ENCODE data around the gene KNG1.
"Not testable (repeated sequence)": the region's sequence is repeated elsewhere in the genome, so short reads cannot be mapped to it uniquely, and the experiment has no call there.

The KNG1 gene

GRCh38 chr3:186705882-186706780 is 11.0 kb upstream of the KNG1 start:
- H3K4me3 ChIP-seq (ENCODE audit: low read length), result no peak overlapping the region
- peak; percentile 86 for DNase-seq (ENCODE audit: low read depth, low spot score)

DNA sequence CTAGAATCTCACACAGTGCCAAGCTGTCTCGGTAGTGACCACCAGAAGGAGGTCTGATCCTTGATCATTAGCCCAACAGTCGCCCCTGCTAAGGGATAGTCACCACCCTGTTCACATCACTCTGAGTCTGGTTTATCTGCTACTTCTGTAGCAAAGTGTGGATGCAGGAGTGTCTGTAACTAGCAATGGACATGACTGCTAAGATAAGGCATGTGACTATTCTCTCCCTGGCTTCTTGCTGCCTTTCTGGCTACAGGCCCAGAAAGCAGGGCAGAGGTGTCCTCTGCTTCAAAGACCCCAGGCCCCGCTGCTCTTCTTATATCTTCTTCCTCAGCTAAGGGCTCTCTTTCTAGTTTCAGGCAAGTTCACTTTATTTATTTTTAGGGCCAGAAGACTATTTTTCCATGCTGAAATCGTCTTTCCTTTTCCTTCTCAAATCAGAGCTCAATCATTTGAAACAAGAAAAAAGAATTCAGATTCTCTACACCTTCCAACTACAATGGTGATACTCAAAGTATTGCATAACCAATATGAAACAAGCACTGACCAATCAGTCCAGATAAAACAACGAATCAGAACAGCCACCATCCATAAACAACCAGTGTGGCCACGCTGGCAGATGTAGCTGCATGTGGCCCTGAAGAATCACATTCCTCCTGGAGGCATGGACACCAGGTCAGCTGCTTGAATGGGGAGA is 8.0 kb upstream of the KNG1 start:
- no peak overlapping the region for H3K4me3 ChIP-seq (ENCODE audit: low read length)
- no peak for DNase-seq (ENCODE audit: low read depth, low spot score)

DNA sequence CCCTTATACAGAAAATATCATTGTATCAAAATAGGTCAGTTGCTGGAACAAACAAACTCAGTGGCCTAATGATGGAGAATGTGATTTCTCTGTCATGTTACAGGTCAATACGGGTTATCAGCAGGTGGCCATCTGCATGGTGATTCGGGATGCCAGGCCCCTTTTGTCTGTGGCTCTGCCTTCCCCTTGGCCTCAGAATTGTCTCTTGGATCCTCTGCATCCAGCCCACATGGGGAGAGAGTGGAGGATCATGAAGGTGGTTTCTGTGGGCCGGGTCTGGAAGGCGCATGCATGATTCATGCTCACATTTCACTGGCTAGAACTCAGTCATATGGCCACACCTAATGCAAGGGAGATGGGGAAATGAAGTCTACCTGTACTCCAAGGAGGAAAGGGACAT is 6.5 kb upstream of the KNG1 start:
- not testable (repeated sequence) for H3K4me3 ChIP-seq (ENCODE audit: low read length); DNase-seq (ENCODE audit: low read depth, low spot score)

DNA sequence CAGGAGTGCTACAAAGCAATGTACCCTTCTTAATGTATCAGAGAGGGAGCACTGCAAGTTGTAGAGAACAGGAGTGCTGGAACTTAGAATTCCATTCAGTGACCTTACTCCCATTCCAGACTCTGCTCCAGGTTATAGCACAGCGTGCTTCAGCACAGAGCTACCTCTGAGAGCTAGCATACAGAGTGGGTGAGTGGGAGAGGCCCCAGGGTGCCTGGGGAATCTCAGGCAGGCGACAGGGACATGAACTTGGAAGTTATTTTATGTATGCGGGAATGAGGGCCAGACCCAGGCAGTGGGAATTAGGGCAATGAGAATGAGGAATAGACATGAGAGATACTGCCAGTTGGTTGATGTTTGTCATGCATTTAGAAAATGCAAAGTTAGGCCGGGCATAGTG is 3.7 kb upstream of the KNG1 start:
- DNase-seq (ENCODE audit: low read depth, low spot score), result no peak
- H3K4me3 ChIP-seq (ENCODE audit: low read length), result no peak overlapping the region

- no peak for DNase-seq (ENCODE audit: low read depth, low spot score)
- no peak overlapping the region for H3K4me3 ChIP-seq (ENCODE audit: low read length)
These were observed 3.0 kb downstream of the KNG1 start for GRCh38 chr3:186719945-186720739.

- H3K4me3 ChIP-seq (ENCODE audit: low read length), result no peak overlapping the region
- no peak for DNase-seq (ENCODE audit: low read depth, low spot score)
These were observed 5.3 kb downstream of the KNG1 start for GRCh38 chr3:186722457-186722856.

DNA sequence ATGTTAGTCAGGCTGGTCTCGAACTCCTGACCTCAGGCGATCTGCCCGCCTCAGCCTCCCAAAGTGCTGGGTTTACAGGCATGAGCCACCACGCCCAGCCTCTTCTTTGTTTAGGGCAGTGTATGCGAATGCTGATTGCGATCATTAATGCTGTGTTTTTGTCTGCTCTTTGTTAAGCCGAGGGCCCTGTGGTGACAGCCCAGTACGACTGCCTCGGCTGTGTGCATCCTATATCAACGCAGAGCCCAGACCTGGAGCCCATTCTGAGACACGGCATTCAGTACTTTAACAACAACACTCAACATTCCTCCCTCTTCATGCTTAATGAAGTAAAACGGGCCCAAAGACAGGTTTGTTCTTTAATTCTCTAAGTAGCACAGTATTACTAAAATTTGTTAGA is 7.8 kb downstream of the KNG1 start:
- no peak overlapping the region for H3K4me3 ChIP-seq (ENCODE audit: low read length)
- no peak for DNase-seq (ENCODE audit: low read depth, low spot score)

DNA sequence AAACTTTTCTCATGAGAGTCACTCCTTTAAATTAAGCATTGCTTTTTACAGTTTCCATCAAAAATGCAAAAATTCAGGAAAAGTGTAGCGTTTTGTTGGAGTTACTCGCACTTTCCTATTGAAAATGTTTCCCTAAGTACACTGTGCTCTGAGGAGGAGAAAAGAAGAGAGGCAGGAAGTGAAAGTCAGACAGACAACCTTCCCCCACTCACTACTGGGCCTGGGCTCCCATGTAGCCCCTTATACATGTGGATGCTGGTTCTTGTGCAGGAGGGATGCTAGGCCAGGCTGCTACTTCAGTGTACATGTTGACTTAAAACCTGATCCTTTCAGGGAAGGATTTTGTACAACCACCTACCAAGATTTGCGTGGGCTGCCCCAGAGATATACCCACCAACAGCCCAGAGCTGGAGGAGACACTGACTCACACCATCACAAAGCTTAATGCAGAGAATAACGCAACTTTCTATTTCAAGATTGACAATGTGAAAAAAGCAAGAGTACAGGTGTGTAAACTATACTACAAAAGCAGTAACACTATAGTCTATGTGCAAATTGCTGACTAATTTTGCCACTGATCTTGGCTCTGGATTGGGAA is 15.1 kb downstream of the KNG1 start:
- no peak overlapping the region for H3K4me3 ChIP-seq (ENCODE audit: low read length)
- DNase-seq (ENCODE audit: low read depth, low spot score), result no peak

GRCh38 chr3:186742618-186743380 is 25.6 kb downstream of the KNG1 start:
- H3K4me3 ChIP-seq (ENCODE audit: low read length), result no peak overlapping the region
- DNase-seq (ENCODE audit: low read depth, low spot score), result no peak

GRCh38 chr3:186743666-186744065 is 26.5 kb downstream of the KNG1 start:
- no peak for DNase-seq (ENCODE audit: low read depth, low spot score)
- no peak overlapping the region for H3K4me3 ChIP-seq (ENCODE audit: low read length)

DNA sequence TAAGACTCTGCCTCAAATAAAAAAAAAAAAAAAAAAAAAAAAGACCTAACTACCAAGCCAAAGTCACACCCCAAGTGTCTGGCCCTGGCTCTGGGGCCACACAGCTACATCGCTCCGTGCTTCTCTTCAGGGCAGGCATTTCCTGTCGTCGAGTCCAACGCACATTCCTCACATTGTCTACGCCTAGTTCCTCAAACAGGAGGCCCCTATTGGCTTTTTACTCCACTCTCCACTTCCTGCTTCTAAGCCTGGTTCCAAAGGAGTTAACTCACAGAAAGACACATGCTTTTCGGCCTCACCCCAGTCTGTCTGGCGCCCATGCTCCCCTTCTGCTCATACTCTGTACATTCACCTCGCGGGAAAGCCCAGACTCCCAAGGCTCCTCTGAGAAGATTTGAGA is 28.8 kb downstream of the KNG1 start:
- no peak overlapping the region for H3K4me3 ChIP-seq (ENCODE audit: low read length)
- DNase-seq (ENCODE audit: low read depth, low spot score), result no peak

DNA sequence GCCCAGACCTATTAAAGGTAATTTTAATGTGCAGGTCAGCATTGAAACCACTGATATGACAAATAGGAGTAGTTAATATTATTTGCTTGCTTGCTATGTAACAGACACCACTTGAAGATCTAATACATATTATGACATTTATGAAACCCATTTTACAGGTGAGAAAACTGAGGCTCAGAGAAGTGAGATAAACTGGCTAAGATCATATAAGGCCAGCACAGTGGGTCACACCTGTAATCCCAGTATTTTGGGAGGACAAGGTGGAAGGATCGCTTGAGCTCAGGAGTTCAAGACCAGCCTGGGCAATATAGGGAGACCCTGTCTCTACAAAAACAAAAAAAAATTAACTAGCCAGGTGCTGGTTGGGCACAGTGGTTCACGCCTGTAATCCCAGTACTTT is 33.2 kb downstream of the KNG1 start:
- H3K4me3 ChIP-seq (ENCODE audit: low read length), result no peak overlapping the region
- DNase-seq (ENCODE audit: low read depth, low spot score), result no peak

- no peak for DNase-seq (ENCODE audit: low read depth, low spot score)
- H3K4me3 ChIP-seq (ENCODE audit: low read length), result no peak overlapping the region
These were observed 34.3 kb downstream of the KNG1 start for GRCh38 chr3:186751480-186751879.

DNA sequence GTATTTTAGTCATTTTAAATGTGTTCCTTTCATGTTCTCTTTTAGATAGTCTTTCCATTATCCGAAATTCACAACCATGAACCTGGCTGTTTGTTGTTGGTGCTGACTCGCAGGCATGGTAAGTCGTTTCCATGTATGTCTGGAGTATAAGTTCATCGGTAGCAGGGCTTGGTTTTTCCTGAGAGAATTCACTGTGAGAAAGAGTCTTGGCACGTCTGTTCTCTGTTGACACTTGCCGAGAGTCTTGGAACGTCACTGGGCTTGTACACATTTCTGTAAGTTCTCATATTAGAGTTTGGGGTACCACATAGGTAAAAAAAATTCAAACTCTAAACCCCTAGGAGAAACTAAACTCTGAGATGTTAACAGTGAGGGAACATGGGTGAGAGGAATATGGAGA is 36.8 kb downstream of the KNG1 start:
- H3K4me3 ChIP-seq (ENCODE audit: low read length), result no peak overlapping the region
- no peak for DNase-seq (ENCODE audit: low read depth, low spot score)

DNA sequence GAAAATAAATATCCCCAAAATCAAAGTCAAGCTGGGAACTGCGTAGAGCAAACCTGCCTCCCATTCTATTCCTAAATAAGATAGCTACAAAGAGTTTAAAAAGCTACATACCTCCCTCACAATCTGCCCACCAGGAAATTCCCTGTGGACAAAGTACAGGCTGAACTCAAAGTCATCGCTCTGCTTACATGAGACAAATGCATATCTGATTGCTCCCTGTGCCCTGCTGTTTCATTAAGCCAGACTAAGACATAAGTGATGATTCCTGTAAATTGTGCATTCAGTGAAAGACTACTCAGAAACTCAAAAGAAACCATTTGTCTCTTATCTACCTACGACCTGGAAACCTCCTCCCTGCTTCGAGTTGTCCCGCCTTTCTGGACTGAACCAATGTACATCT is 37.7 kb downstream of the KNG1 start:
- DNase-seq (ENCODE audit: low read depth, low spot score), result no peak
- H3K4me3 ChIP-seq (ENCODE audit: low read length), result no peak overlapping the region

DNA sequence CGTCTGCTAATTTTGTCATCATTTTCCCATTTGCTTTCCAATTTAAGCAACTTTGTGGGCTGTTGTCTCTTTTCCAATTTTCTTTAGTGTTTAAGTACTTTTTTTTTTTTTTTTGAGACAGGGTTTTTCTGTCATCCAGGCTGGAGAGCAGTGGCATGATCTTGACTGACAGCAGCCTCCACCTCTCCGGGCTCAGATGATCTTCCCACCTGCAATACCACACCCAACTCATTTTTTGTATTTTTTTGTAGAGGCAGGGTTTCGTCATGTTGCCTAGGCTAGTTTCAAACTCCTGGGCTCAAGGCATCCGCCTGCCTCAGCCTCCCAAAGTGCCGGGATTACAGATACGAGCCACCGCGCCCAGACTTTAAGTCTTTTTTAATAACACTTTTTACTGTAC is 40.1 kb downstream of the KNG1 start:
- H3K4me3 ChIP-seq (ENCODE audit: low read length), result no peak overlapping the region
- no peak for DNase-seq (ENCODE audit: low read depth, low spot score)

DNA sequence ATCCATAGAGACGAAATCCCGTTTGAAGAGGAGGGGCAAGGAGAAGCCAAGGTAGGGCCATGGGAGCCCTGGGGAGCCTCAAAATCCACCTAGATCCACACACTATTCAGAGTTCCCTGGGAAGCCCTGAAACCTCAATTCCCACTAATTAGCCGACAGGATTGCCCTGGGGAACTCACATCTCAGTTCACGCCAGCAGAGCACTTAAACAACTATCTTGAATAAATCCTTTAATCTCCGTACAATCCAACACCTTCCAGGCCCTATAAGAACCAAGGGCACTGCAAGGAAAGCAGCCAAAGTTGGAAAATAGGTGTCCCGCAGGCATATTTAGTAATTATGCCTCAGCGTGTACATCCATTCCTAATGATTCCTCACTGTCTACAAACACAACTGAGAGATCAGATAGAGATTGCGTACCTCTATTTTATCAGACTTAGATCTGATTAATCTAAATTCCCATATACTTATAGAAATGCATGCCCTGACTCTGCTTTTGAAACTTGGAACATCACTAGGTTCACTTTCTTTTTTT is 40.6 kb downstream of the KNG1 start:
- no peak for DNase-seq (ENCODE audit: low read depth, low spot score)
- H3K4me3 ChIP-seq (ENCODE audit: low read length), result no peak overlapping the region

DNA sequence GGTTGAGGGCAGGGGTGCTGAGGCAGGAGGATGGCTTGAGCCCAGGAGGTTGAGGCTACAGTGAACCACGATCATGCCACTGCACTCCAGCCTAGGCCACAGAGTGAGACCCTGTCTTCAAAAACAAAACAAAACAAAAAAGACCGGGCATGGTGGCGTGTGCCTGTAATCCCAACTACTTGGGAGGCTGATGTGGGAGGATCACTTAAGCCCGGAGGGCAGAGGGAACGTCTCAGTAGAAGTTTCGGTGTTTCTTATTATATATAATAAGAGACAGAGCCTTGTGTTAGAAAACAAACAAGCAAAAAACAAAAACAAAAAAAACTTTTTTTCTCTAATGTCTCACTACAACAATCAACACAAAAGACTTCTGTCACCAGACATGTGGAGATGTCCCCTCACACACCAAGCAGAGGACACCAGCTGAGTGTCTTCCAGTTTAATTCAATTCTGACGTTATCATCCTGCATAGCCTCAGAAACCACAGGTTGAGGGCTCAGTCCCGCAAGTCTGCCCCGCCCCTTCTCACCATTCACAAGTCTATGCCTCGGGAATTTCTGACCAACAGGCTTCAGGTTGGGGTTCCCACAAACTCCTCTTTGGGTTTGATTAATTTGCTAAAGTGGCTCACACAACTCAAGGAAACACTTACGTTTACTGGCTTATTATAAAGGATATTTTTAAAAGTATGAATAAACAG is 42.2 kb downstream of the KNG1 start:
- no peak for DNase-seq (ENCODE audit: low read depth, low spot score)
- no peak overlapping the region for H3K4me3 ChIP-seq (ENCODE audit: low read length)

All from Jurkat, Clone E6-1 (cell line).